ENCODE results near the gene DAPK2.

DNA sequence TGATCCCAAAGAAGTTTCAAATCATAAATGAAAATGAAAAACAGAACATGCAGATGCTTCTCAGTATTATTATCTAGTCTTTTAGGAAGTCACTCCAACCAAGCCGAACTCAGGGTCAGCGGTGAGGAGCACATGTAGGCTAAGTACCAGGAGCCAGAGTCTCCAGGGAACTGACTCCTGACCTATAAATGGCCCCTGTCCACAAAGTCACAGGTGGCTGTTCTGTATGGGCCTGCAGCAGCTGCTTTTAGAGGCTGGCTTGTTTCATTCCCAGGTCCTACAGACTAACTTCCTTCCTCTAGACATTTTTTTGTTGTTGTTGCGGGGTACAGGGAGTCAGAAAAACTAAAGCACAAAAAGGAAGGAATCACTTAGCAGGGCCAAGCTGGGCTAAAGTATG lies 54.6 kb downstream of the DAPK2 start:
- no peak for TF ChIP-seq RARB (CRISPR knock-in tag; IDR thresholded peaks at IDR 0.05)
- TF ChIP-seq, protein P1, sequence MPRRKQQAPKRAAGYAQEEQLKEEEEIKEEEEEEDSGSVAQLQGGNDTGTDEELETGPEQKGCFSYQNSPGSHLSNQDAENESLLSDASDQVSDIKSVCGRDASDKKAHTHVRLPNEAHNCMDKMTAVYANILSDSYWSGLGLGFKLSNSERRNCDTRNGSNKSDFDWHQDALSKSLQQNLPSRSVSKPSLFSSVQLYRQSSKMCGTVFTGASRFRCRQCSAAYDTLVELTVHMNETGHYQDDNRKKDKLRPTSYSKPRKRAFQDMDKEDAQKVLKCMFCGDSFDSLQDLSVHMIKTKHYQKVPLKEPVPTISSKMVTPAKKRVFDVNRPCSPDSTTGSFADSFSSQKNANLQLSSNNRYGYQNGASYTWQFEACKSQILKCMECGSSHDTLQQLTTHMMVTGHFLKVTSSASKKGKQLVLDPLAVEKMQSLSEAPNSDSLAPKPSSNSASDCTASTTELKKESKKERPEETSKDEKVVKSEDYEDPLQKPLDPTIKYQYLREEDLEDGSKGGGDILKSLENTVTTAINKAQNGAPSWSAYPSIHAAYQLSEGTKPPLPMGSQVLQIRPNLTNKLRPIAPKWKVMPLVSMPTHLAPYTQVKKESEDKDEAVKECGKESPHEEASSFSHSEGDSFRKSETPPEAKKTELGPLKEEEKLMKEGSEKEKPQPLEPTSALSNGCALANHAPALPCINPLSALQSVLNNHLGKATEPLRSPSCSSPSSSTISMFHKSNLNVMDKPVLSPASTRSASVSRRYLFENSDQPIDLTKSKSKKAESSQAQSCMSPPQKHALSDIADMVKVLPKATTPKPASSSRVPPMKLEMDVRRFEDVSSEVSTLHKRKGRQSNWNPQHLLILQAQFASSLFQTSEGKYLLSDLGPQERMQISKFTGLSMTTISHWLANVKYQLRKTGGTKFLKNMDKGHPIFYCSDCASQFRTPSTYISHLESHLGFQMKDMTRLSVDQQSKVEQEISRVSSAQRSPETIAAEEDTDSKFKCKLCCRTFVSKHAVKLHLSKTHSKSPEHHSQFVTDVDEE (CRISPR knock-in tag; IDR thresholded peaks at IDR 0.05) = no peak
- no peak for TF ChIP-seq ZFP3 (CRISPR knock-in tag; IDR thresholded peaks at IDR 0.05)
- TF ChIP-seq TOX (CRISPR knock-in tag; IDR thresholded peaks at IDR 0.05; ENCODE audit: borderline replicate concordance) = no peak
- no peak for TF ChIP-seq ZFP30 (CRISPR knock-in tag; IDR thresholded peaks at IDR 0.05)
- no peak for TF ChIP-seq ZNF8 (CRISPR knock-in tag; IDR thresholded peaks at IDR 0.05)
- TF ChIP-seq, protein P2, sequence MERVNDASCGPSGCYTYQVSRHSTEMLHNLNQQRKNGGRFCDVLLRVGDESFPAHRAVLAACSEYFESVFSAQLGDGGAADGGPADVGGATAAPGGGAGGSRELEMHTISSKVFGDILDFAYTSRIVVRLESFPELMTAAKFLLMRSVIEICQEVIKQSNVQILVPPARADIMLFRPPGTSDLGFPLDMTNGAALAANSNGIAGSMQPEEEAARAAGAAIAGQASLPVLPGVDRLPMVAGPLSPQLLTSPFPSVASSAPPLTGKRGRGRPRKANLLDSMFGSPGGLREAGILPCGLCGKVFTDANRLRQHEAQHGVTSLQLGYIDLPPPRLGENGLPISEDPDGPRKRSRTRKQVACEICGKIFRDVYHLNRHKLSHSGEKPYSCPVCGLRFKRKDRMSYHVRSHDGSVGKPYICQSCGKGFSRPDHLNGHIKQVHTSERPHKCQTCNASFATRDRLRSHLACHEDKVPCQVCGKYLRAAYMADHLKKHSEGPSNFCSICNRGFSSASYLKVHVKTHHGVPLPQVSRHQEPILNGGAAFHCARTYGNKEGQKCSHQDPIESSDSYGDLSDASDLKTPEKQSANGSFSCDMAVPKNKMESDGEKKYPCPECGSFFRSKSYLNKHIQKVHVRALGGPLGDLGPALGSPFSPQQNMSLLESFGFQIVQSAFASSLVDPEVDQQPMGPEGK (CRISPR knock-in tag; IDR thresholded peaks at IDR 0.05; ENCODE audit: borderline replicate concordance) = no peak
- TF ChIP-seq ARNTL (CRISPR knock-in tag; IDR thresholded peaks at IDR 0.05; ENCODE audit: borderline replicate concordance, low read depth) = no peak
- TF ChIP-seq, protein P3, sequence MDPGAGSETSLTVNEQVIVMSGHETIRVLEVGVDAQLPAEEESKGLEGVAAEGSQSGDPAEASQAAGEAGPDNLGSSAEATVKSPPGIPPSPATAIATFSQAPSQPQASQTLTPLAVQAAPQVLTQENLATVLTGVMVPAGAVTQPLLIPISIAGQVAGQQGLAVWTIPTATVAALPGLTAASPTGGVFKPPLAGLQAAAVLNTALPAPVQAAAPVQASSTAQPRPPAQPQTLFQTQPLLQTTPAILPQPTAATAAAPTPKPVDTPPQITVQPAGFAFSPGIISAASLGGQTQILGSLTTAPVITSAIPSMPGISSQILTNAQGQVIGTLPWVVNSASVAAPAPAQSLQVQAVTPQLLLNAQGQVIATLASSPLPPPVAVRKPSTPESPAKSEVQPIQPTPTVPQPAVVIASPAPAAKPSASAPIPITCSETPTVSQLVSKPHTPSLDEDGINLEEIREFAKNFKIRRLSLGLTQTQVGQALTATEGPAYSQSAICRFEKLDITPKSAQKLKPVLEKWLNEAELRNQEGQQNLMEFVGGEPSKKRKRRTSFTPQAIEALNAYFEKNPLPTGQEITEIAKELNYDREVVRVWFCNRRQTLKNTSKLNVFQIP (CRISPR knock-in tag; IDR thresholded peaks at IDR 0.05; ENCODE audit: borderline replicate concordance, low read depth) = no peak
- TF ChIP-seq GLIS3 (CRISPR knock-in tag; IDR thresholded peaks at IDR 0.05) = no peak
- no peak for TF ChIP-seq ZNF565 (CRISPR knock-in tag; conservative IDR thresholded peaks at IDR 0.05; ENCODE audit: low read depth)
- TF ChIP-seq ESRRG (CRISPR knock-in tag; IDR thresholded peaks at IDR 0.05) = no peak
- TF ChIP-seq OSR1 (CRISPR knock-in tag; IDR thresholded peaks at IDR 0.05) = no peak
